ENCODE results near the gene CFAP206. TPM values are rescaled to one million over a fixed set of nuclear protein-coding genes. Genes with fewer than 3 reads are reported as not detected.

The CFAP206 gene
- total and polyA plus RNA-seq, 2 donors (not counting 3 experiments of a cell fraction or from before 2014, with no cell fraction given) = 0.15 to 0.20 TPM

- no peaks in the 10 kb centered on the region for H3K4me1 ChIP-seq (ENCODE audit: control insufficient read depth, extremely low read depth, insufficient read depth, low read length)
- TF ChIP-seq MAX (IDR thresholded peaks at IDR 0.05; ENCODE audit: insufficient read depth, insufficient read length) (no peak), POLR2A (IDR thresholded peaks at IDR 0.05; ENCODE audit: low read depth, low read length) (no peak), MYC (IDR thresholded peaks at IDR 0.05; ENCODE audit: low read depth, low read length) (no peak), GATA2 (IDR thresholded peaks at IDR 0.05; ENCODE audit: insufficient read depth, insufficient read length, low read depth, low read length) (no peak), CTCF (IDR thresholded peaks at IDR 0.05; ENCODE audit: extremely low read depth in 1 of 2, insufficient read depth in 1 of 2, low read depth in 1 of 2, low read length in 2 of 2) (no peak), FOS (IDR thresholded peaks at IDR 0.05; ENCODE audit: borderline replicate concordance, insufficient read depth, low read length) (no peak), JUN (IDR thresholded peaks at IDR 0.05; ENCODE audit: borderline replicate concordance, insufficient read depth, insufficient read length, low read depth) (no peak), EZH2 (IDR thresholded peaks at IDR 0.05; ENCODE audit: borderline replicate concordance, low read depth, low read length, severe bottlenecking) (no peak), POLR2AphosphoS5 (IDR thresholded peaks at IDR 0.05; ENCODE audit: insufficient read depth, low read depth, low read length) (no peak)
- no peak overlapping the region for H2AFZ ChIP-seq (ENCODE audit: low read depth, low read length)
- FAIRE-seq (no peak), DNase-seq (ENCODE audit: low read depth, low spot score) (no peak)
- no peaks in the 10 kb centered on the region for H3K36me3 ChIP-seq (ENCODE audit: control insufficient read depth in 2 of 2, extremely low read depth in 1 of 2, insufficient read depth in 2 of 2, low read length in 2 of 2)
- ChIA-PET POLR2A (no interaction called here), CTCF (interaction anchor here (1.4 kb wide), 1 partner anchor 14 kb away, joined by 4 read pairs; no protein-coding TSS in a partner anchor)
- H3K9me1 ChIP-seq (replicated peaks; ENCODE audit: control insufficient read depth, extremely low read depth, insufficient read depth, low read length) = no peaks in the 10 kb centered on the region
- H3K4me2 ChIP-seq (ENCODE audit: insufficient read depth, low read length) = no peak overlapping the region
- no peaks in the 10 kb centered on the region for H4K20me1 ChIP-seq (replicated peaks; ENCODE audit: control insufficient read depth, extremely low read depth, insufficient read depth, low read length)
- no peaks in the 10 kb centered on the region for H3K27me3 ChIP-seq (ENCODE audit: control insufficient read depth in 2 of 2, insufficient read depth in 2 of 2, low read length in 2 of 2)
- intact Hi-C loops (cut with micrococcal nuclease) = no loop called here
- no TSS peak for BruUV-seq (replicated peaks)
- no peak overlapping the region for H3K27ac ChIP-seq (ENCODE audit: insufficient read depth, low read depth, low read length)
- no peak overlapping the region for H3K9ac ChIP-seq (replicated peaks; ENCODE audit: extremely low read depth, insufficient read depth, low read length)
- no peaks in the 10 kb centered on the region for H3K79me2 ChIP-seq (ENCODE audit: control insufficient read depth, insufficient read depth, low read length)
- H3K4me3 ChIP-seq (replicated peaks in 1 of 3; ENCODE audit: insufficient read depth in 1 of 3, low read depth in 1 of 3, low read length in 3 of 3) = no peak overlapping the region
- H3K9me3 ChIP-seq (replicated peaks; ENCODE audit: control insufficient read depth, insufficient read depth, low read length) = no peaks in the 10 kb centered on the region
- dilution Hi-C loops (cut with MboI; ENCODE audit: extremely low pct_ligation_motif_present, low sequenced_read_pairs) = no loop called here
Measured at GRCh38 chr6:87378947-87379346, 28.8 kb upstream of the CFAP206 start.

All from endothelial cell of umbilical vein (primary cell).